Astrocyte (in vitro differentiated cells and primary cell): ENCODE data around the gene ACKR2. TPM values are rescaled to one million over a fixed set of nuclear protein-coding genes. Genes with fewer than 3 reads are reported as not detected.

Experiments
- DNase-seq: peaks from one replicate; pipeline ENCODE4 v3.0.0-alpha.2; 2010; ENCODE audit warnings: low read depth
- FAIRE-seq: peaks from 2 replicates; lab custom pipeline; 2011; peaks lifted over from hg19 to GRCh38; lab: Jason Lieb, UNC
- H2AFZ ChIP-seq: 2 replicates; pipeline ENCODE4 v1.6.0; 2012; ENCODE audit warnings: low read depth, low read length, inconsistent platforms
- H3K27ac ChIP-seq: 2 replicates; pipeline ENCODE4 v1.5.1; 2011; ENCODE audit warnings: low read depth, low read length, inconsistent platforms
- H3K27me3 ChIP-seq: 2 replicates; pipeline ENCODE4 v1.6.0; 2011; ENCODE audit warnings: low read length, inconsistent platforms; ENCODE audit not compliant: insufficient read depth
- H3K36me3 ChIP-seq: 2 replicates; pipeline ENCODE4 v1.5.1; 2011; ENCODE audit warnings: low read length, inconsistent platforms; ENCODE audit not compliant: insufficient read depth
- H3K4me1 ChIP-seq: 2 replicates; pipeline ENCODE4 v1.5.1; 2011; ENCODE audit warnings: low read length, inconsistent platforms; ENCODE audit not compliant: insufficient read depth
- H3K4me2 ChIP-seq: 2 replicates; pipeline ENCODE4 v1.6.0; 2012; ENCODE audit warnings: low read length, inconsistent platforms
- H3K4me3 ChIP-seq: 2 replicates; pipeline ENCODE4 v1.5.1; 2011; ENCODE audit warnings: low read depth, mild to moderate bottlenecking, low read length, inconsistent platforms; ENCODE audit not compliant: insufficient read depth
- H3K79me2 ChIP-seq: 2 replicates; pipeline ENCODE4 v1.6.0; 2012; ENCODE audit warnings: mild to moderate bottlenecking, low read length, inconsistent platforms; ENCODE audit not compliant: insufficient read depth
- H3K9ac ChIP-seq: 2 replicates; pipeline ENCODE4 v1.6.0; 2012; ENCODE audit warnings: mild to moderate bottlenecking, low read length, inconsistent platforms
- H3K9me3 ChIP-seq: 2 replicates; pipeline ENCODE4 v1.5.1; 2012; ENCODE audit warnings: low read depth, mild to moderate bottlenecking, low read length, inconsistent platforms; ENCODE audit not compliant: insufficient read depth
- H4K20me1 ChIP-seq: 2 replicates; pipeline ENCODE4 v1.6.0; 2012; ENCODE audit warnings: low read length, inconsistent platforms; ENCODE audit not compliant: insufficient read depth
- H3K27ac Mint-ChIP-seq: one replicate; pipeline ENCODE4 v1.8.0; 2021; ENCODE audit warnings: mild to moderate bottlenecking, mixed read lengths; ENCODE audit not compliant: unreplicated experiment
- H3K27me3 Mint-ChIP-seq: one replicate; pipeline ENCODE4 v1.8.0; 2021; ENCODE audit warnings: low read depth, mixed read lengths; ENCODE audit not compliant: unreplicated experiment
- H3K36me3 Mint-ChIP-seq: one replicate; pipeline ENCODE4 v1.8.0; 2021; ENCODE audit warnings: low read depth, mixed read lengths; ENCODE audit not compliant: unreplicated experiment
- H3K4me1 Mint-ChIP-seq: one replicate; pipeline ENCODE4 v1.8.0; 2021; ENCODE audit warnings: low read depth, mixed read lengths; ENCODE audit not compliant: unreplicated experiment
- H3K4me3 Mint-ChIP-seq: one replicate; pipeline ENCODE4 v1.8.0; 2021; ENCODE audit warnings: mild to moderate bottlenecking, moderate library complexity, mixed read lengths; ENCODE audit not compliant: unreplicated experiment
- H3K9me3 Mint-ChIP-seq: one replicate; pipeline ENCODE4 v1.8.0; 2021; ENCODE audit warnings: mild to moderate bottlenecking, mixed read lengths; ENCODE audit not compliant: unreplicated experiment
- CTCF ChIP-seq: IDR thresholded peaks from 2 replicates; pipeline ENCODE4 v1.5.1; 2011; ENCODE audit warnings: low read depth, mild to moderate bottlenecking, inconsistent platforms, low read length, moderate library complexity; ENCODE audit not compliant: insufficient read depth
- EZH2 ChIP-seq: IDR thresholded peaks from 2 replicates; pipeline ENCODE4 v1.6.1; 2012; ENCODE audit warnings: mild to moderate bottlenecking, low read length, inconsistent platforms; ENCODE audit not compliant: insufficient read depth
- total RNA-seq: library from RNA; stranded (reverse); gene quantifications from 2 replicates; pipeline ENCODE4 v1.2.1, GENCODE V29; 2021

Gene ACKR2
- total RNA-seq, 1 donor from 2014 or later = 1.7 TPM

- H3K27me3 ChIP-seq = peaks cover 3% of the 10 kb centered on the region
- H3K4me2 ChIP-seq = no peak overlapping the region
- H3K79me2 ChIP-seq = no peaks in the 10 kb centered on the region
- H3K4me3 Mint-ChIP-seq = no peak overlapping the region
- TF ChIP-seq CTCF (no peak), EZH2 (no peak)
- no peaks in the 10 kb centered on the region for H3K4me1 ChIP-seq
- H3K27ac Mint-ChIP-seq = peak overlapping the region; percentile 2
- H3K4me3 ChIP-seq = no peak overlapping the region
- H2AFZ ChIP-seq = no peak overlapping the region
- H3K4me1 Mint-ChIP-seq = peaks cover 46% of the 10 kb centered on the region
- no peak overlapping the region for H3K27ac ChIP-seq
- DNase-seq (no peak), FAIRE-seq (no peak)
- no peak overlapping the region for H3K9ac ChIP-seq
- no peaks in the 10 kb centered on the region for H3K27me3 Mint-ChIP-seq
- H3K36me3 ChIP-seq = no peaks in the 10 kb centered on the region
- no peaks in the 10 kb centered on the region for H3K9me3 Mint-ChIP-seq
- H3K36me3 Mint-ChIP-seq = no peaks in the 10 kb centered on the region
- no peaks in the 10 kb centered on the region for H4K20me1 ChIP-seq
- no peaks in the 10 kb centered on the region for H3K9me3 ChIP-seq
Observed at GRCh38 chr3:42849017-42849416, 39.8 kb downstream of the ACKR2 start.

GRCh38 chr3:42850263-42850662 is 41.0 kb downstream of the ACKR2 start:
- H3K4me1 ChIP-seq = no peaks in the 10 kb centered on the region
- Mint-ChIP-seq H3K4me3 (no peak overlapping the region), H3K36me3 (no peaks in the 10 kb centered on the region), H3K4me1 (peaks cover 43% of the 10 kb centered on the region), H3K27me3 (no peaks in the 10 kb centered on the region), H3K27ac (no peak overlapping the region), H3K9me3 (no peaks in the 10 kb centered on the region)
- no peaks in the 10 kb centered on the region for H4K20me1 ChIP-seq
- H3K27me3 ChIP-seq = peaks cover 3% of the 10 kb centered on the region
- H2AFZ ChIP-seq = no peak overlapping the region
- no peak for DNase-seq
- TF ChIP-seq CTCF (no peak), EZH2 (no peak)
- no peak overlapping the region for H3K27ac ChIP-seq
- H3K79me2 ChIP-seq = no peaks in the 10 kb centered on the region
- H3K9me3 ChIP-seq = no peaks in the 10 kb centered on the region
- no peak overlapping the region for H3K4me2 ChIP-seq
- H3K4me3 ChIP-seq = no peak overlapping the region
- no peak for FAIRE-seq
- H3K9ac ChIP-seq = no peak overlapping the region
- H3K36me3 ChIP-seq = no peaks in the 10 kb centered on the region

- FAIRE-seq = no peak
- no peaks in the 10 kb centered on the region for H3K9me3 ChIP-seq
- H3K36me3 ChIP-seq = no peaks in the 10 kb centered on the region
- no peaks in the 10 kb centered on the region for H3K9me3 Mint-ChIP-seq
- H3K27me3 Mint-ChIP-seq = no peaks in the 10 kb centered on the region
- TF ChIP-seq CTCF (no peak), EZH2 (no peak)
- H3K4me1 Mint-ChIP-seq = peaks cover 38% of the 10 kb centered on the region
- H3K4me3 Mint-ChIP-seq = no peak overlapping the region
- H3K4me3 ChIP-seq = no peak overlapping the region
- H3K27ac ChIP-seq = no peak overlapping the region
- peak; percentile 14 for DNase-seq
- H3K36me3 Mint-ChIP-seq = no peaks in the 10 kb centered on the region
- no peaks in the 10 kb centered on the region for H4K20me1 ChIP-seq
- peaks cover 3% of the 10 kb centered on the region for H3K27me3 ChIP-seq
- H3K27ac Mint-ChIP-seq = peak overlapping the region; percentile 88
- H3K4me1 ChIP-seq = no peaks in the 10 kb centered on the region
- no peak overlapping the region for H2AFZ ChIP-seq
- H3K9ac ChIP-seq = no peak overlapping the region
- H3K79me2 ChIP-seq = no peaks in the 10 kb centered on the region
- H3K4me2 ChIP-seq = no peak overlapping the region
Observed at GRCh38 chr3:42851228-42851834, 42.1 kb downstream of the ACKR2 start.
